Measurements from ENCODE around the gene PRKG1.
"Not testable (repeated sequence)": the region's sequence is repeated elsewhere in the genome, so short reads cannot be mapped to it uniquely, and the experiment has no call there.

GRCh38 chr10:51281387-51281786, 207.1 kb downstream of the PRKG1 start:
- TF ChIP-seq CTCF (IDR thresholded peaks at IDR 0.05); POLR2AphosphoS5 (IDR thresholded peaks at IDR 0.05; ENCODE audit: insufficient read depth in 1 of 2, low read depth in 1 of 2): not testable (repeated sequence)
